Progenitor cell of endocrine pancreas (in vitro differentiated cells): ENCODE data around the gene TGM6. TPM values are rescaled to one million over a fixed set of nuclear protein-coding genes. Genes with fewer than 3 reads are reported as not detected.

Source experiments
- DNase-seq: peaks from one replicate; pipeline ENCODE4 v3.0.0; 2021; ENCODE audit warnings: low spot score; ENCODE audit not compliant: unreplicated experiment
- H3K27ac Mint-ChIP-seq: 2 replicates; pipeline ENCODE4 v1.8.0; 2021; ENCODE audit warnings: mild to moderate bottlenecking, moderate library complexity, mixed read lengths
- H3K27me3 Mint-ChIP-seq: 2 replicates; pipeline ENCODE4 v1.8.0; 2021; ENCODE audit warnings: mixed read lengths
- H3K36me3 Mint-ChIP-seq: 2 replicates; pipeline ENCODE4 v1.8.0; 2022; ENCODE audit warnings: mixed read lengths; ENCODE audit not compliant: insufficient read depth
- H3K4me1 Mint-ChIP-seq: 2 replicates; pipeline ENCODE4 v1.8.0; 2021; ENCODE audit warnings: low read depth, mixed read lengths
- H3K4me3 Mint-ChIP-seq: 2 replicates; pipeline ENCODE4 v1.8.0; 2021; ENCODE audit warnings: low read depth, mild to moderate bottlenecking, moderate library complexity, mixed read lengths
- H3K9me3 Mint-ChIP-seq: 2 replicates; pipeline ENCODE4 v1.8.0; 2021; ENCODE audit warnings: low read depth, mixed read lengths
- CTCF ChIP-seq: fragments of 200-600 bp; sonication (generic); IDR thresholded peaks from one replicate; pipeline ENCODE4 v1.5.0; 2021; ENCODE audit warnings: antibody characterized with exemption, mild to moderate bottlenecking; ENCODE audit not compliant: unreplicated experiment
- total RNA-seq: library from RNA; stranded (reverse); gene quantifications from 2 replicates; pipeline ENCODE4 v1.2.1, GENCODE V29; 2021

Gene TGM6
- total RNA-seq, 1 donor from 2014 or later, result not detected

GRCh38 chr20:2361035-2361593 lies 19.6 kb upstream of the TGM6 start:
- Mint-ChIP-seq H3K4me1 (no peaks in the 10 kb centered on the region), H3K4me3 (no peak overlapping the region), H3K27me3 (peaks cover 4% of the 10 kb centered on the region), H3K27ac (no peak overlapping the region), H3K9me3 (peaks cover 23% of the 10 kb centered on the region), H3K36me3 (no peaks in the 10 kb centered on the region)
- TF ChIP-seq CTCF, result no peak
- no peak for DNase-seq

GRCh38 chr20:2363187-2363586 lies 17.5 kb upstream of the TGM6 start:
- no peaks in the 10 kb centered on the region for H3K27me3 Mint-ChIP-seq
- no peak for DNase-seq
- H3K9me3 Mint-ChIP-seq, result peaks cover 23% of the 10 kb centered on the region
- TF ChIP-seq CTCF, result no peak
- H3K4me3 Mint-ChIP-seq, result no peak overlapping the region
- no peaks in the 10 kb centered on the region for H3K4me1 Mint-ChIP-seq
- H3K27ac Mint-ChIP-seq, result no peak overlapping the region
- no peaks in the 10 kb centered on the region for H3K36me3 Mint-ChIP-seq

- Mint-ChIP-seq H3K27ac (no peak overlapping the region), H3K9me3 (peaks cover 23% of the 10 kb centered on the region), H3K4me1 (no peaks in the 10 kb centered on the region), H3K4me3 (no peak overlapping the region), H3K36me3 (no peaks in the 10 kb centered on the region), H3K27me3 (no peaks in the 10 kb centered on the region)
- DNase-seq, result no peak
- TF ChIP-seq CTCF, result no peak
These were observed 17.1 kb upstream of the TGM6 start for GRCh38 chr20:2363587-2363986.

- H3K27me3 Mint-ChIP-seq, result no peaks in the 10 kb centered on the region
- no peak for TF ChIP-seq CTCF
- H3K9me3 Mint-ChIP-seq, result peaks cover 23% of the 10 kb centered on the region
- no peaks in the 10 kb centered on the region for H3K36me3 Mint-ChIP-seq
- no peak for DNase-seq
- no peaks in the 10 kb centered on the region for H3K4me1 Mint-ChIP-seq
- H3K4me3 Mint-ChIP-seq, result no peak overlapping the region
- no peak overlapping the region for H3K27ac Mint-ChIP-seq
These were observed 16.7 kb upstream of the TGM6 start for GRCh38 chr20:2364044-2364443.

GRCh38 chr20:2365091-2365490 lies 15.6 kb upstream of the TGM6 start:
- TF ChIP-seq CTCF, result no peak
- no peak for DNase-seq
- H3K4me3 Mint-ChIP-seq, result no peak overlapping the region
- H3K36me3 Mint-ChIP-seq, result no peaks in the 10 kb centered on the region
- no peaks in the 10 kb centered on the region for H3K4me1 Mint-ChIP-seq
- no peak overlapping the region for H3K27ac Mint-ChIP-seq
- peaks cover 15% of the 10 kb centered on the region for H3K9me3 Mint-ChIP-seq
- no peaks in the 10 kb centered on the region for H3K27me3 Mint-ChIP-seq
